MM.1S (cell line): ENCODE results near the gene KLC1.

ENCODE experiments used
- DNase-seq: peaks from one replicate; pipeline ENCODE4 v3.0.0-alpha.2; 2015
- H2AFZ ChIP-seq: fragments of 300-600 bp; sonication (generic); 2 replicates; pipeline ENCODE4 v1.6.0; 2016; ENCODE audit warnings: antibody characterized with exemption, low read length
- H3F3A ChIP-seq: fragments of 300-600 bp; sonication (generic); 2 replicates; pipeline ENCODE4 v1.6.1; 2016; ENCODE audit warnings: mild to moderate bottlenecking, antibody characterized with exemption, low read length, moderate library complexity, mixed read lengths; ENCODE audit not compliant: insufficient read depth
- H3K27ac ChIP-seq: fragments of 300-600 bp; sonication (generic); 2 replicates; pipeline ENCODE4 v1.5.1; 2016; ENCODE audit warnings: mild to moderate bottlenecking, low read length
- H3K27me3 ChIP-seq: fragments of 300-600 bp; sonication (generic); replicated peaks from 2 replicates; pipeline ENCODE4 v1.6.0; 2016; ENCODE audit warnings: low read length; ENCODE audit not compliant: insufficient read depth
- H3K36me3 ChIP-seq: fragments of 300-600 bp; sonication (generic); replicated peaks from 2 replicates; pipeline ENCODE4 v1.6.1; 2016; ENCODE audit warnings: mild to moderate bottlenecking, low read length, mixed read lengths; ENCODE audit not compliant: insufficient read depth
- H3K4me1 ChIP-seq: fragments of 300-600 bp; sonication (generic); 2 replicates; pipeline ENCODE4 v1.6.1; 2016; ENCODE audit warnings: low read length, mixed read lengths
- H3K4me2 ChIP-seq: fragments of 300-600 bp; sonication (generic); 2 replicates; pipeline ENCODE4 v1.6.0; 2016; ENCODE audit warnings: low read depth, low read length
- H3K4me3 ChIP-seq: fragments of 300-600 bp; sonication (generic); 2 replicates; pipeline ENCODE4 v1.5.1; 2016; ENCODE audit warnings: low read length, mixed read lengths
- H3K79me2 ChIP-seq: fragments of 300-600 bp; sonication (generic); 2 replicates; pipeline ENCODE4 v1.6.1; 2016; ENCODE audit warnings: mixed run types, low read length, mixed read lengths
- H3K9ac ChIP-seq: fragments of 300-600 bp; sonication (generic); 2 replicates; pipeline ENCODE4 v1.6.1; 2016; ENCODE audit warnings: low read length, mixed read lengths
- H3K9me2 ChIP-seq: fragments of 300-600 bp; sonication (generic); replicated peaks from 2 replicates; pipeline ENCODE4 v1.6.1; 2016; ENCODE audit warnings: mild to moderate bottlenecking, low read length, mixed read lengths; ENCODE audit not compliant: insufficient read depth
- H3K9me3 ChIP-seq: fragments of 300-600 bp; sonication (generic); replicated peaks from 2 replicates; pipeline ENCODE4 v1.6.1; 2016; ENCODE audit warnings: mild to moderate bottlenecking, low read length, mixed read lengths; ENCODE audit not compliant: insufficient read depth
- H4K20me1 ChIP-seq: fragments of 300-600 bp; sonication (generic); 2 replicates; pipeline ENCODE4 v1.6.1; 2016; ENCODE audit warnings: mild to moderate bottlenecking, low read length, moderate library complexity, mixed read lengths; ENCODE audit not compliant: insufficient read depth
- CTCF ChIP-seq: fragments of 300-600 bp; sonication (generic); IDR thresholded peaks from 2 replicates; pipeline ENCODE4 v1.5.1; 2016; ENCODE audit warnings: antibody characterized with exemption, low read length, mixed read lengths
- EZH2 ChIP-seq: fragments of 300-600 bp; sonication (generic); optimal IDR thresholded peaks from 2 replicates; pipeline ENCODE3; 2017; ENCODE audit warnings: low read depth, mild to moderate bottlenecking, antibody characterized with exemption, low read length, mixed read lengths
- EZH2phosphoT487 ChIP-seq: fragments of 300-600 bp; sonication (generic); IDR thresholded peaks from 2 replicates; pipeline ENCODE4 v1.6.1; 2018; ENCODE audit warnings: antibody characterized with exemption, low read length

Gene KLC1

DNA sequence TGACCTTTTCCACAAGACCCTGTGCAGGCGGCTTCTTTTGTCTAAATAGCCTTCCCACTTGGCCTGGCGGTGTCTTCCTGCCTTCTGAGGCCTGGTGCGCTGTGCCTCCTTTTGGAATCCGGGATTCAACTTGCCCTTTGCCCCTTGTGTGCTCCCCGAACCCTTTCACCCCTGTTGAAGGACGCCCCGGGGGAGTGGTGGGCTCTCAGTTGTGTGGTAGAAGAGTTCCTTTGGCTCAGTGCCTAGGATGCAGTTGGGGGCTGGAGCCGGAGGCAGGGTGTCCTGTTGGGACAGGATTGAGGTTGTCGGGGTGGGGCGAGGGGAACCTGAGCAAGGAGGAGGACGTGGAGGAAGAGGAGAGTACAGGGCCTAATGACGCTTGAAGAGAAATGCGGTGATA, 34.5 kb downstream of the KLC1 start:
- Histone ChIP-seq H4K20me1 (no peaks in the 10 kb centered on the region), H3K36me3 (no peaks in the 10 kb centered on the region), H3K4me3 (no peak overlapping the region), H3K9me3 (no peaks in the 10 kb centered on the region), H3K9ac (no peak overlapping the region), H3K4me2 (no peak overlapping the region), H3F3A (no peaks in the 10 kb centered on the region), H3K27ac (no peak overlapping the region), H3K9me2 (no peaks in the 10 kb centered on the region), H3K27me3 (no peaks in the 10 kb centered on the region), H2AFZ (no peak overlapping the region), H3K4me1 (no peaks in the 10 kb centered on the region), H3K79me2 (peaks cover 13% of the 10 kb centered on the region)
- DNase-seq = no peak
- no peak for TF ChIP-seq EZH2
- no peak for TF ChIP-seq CTCF
- no peak for TF ChIP-seq EZH2phosphoT487

DNA sequence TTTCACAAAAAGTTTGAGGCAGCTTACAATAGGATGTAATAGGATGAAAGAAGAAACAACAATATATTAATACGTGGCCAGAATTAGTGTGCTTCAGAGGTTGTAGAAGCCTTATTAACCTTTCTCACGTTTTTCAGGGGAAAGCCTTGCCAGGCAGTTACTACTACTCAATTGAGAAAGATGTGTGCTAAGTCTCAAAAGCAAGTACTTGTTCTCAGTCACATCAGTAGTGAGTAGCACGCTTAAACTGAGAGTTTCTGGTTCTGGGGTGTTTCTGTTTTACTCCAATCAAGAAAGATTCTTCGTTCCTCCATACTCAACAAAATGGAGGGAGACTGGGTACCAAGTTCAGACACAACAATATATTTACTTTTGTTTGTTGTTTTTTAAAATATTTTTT, 38.7 kb downstream of the KLC1 start:
- Histone ChIP-seq H3K36me3 (no peaks in the 10 kb centered on the region; the same call in 1 of the 2 replicates), H3K9me3 (no peaks in the 10 kb centered on the region), H3K27ac (no peak overlapping the region), H3K4me3 (no peak overlapping the region), H3K4me2 (no peak overlapping the region), H2AFZ (no peak overlapping the region), H3K79me2 (peaks cover 3% of the 10 kb centered on the region), H3K27me3 (no peaks in the 10 kb centered on the region), H3K4me1 (no peaks in the 10 kb centered on the region), H3F3A (no peaks in the 10 kb centered on the region), H3K9me2 (no peaks in the 10 kb centered on the region), H3K9ac (no peak overlapping the region), H4K20me1 (no peaks in the 10 kb centered on the region)
- TF ChIP-seq EZH2 = no peak
- no peak for TF ChIP-seq EZH2phosphoT487
- TF ChIP-seq CTCF = no peak
- no peak for DNase-seq

- Histone ChIP-seq H3K9me2 (no peaks in the 10 kb centered on the region), H3K4me1 (no peaks in the 10 kb centered on the region), H3F3A (no peaks in the 10 kb centered on the region), H2AFZ (no peak overlapping the region), H4K20me1 (no peaks in the 10 kb centered on the region), H3K27me3 (no peaks in the 10 kb centered on the region), H3K79me2 (peaks cover 3% of the 10 kb centered on the region), H3K9me3 (no peaks in the 10 kb centered on the region), H3K27ac (no peak overlapping the region), H3K4me2 (no peak overlapping the region), H3K36me3 (no peaks in the 10 kb centered on the region; the same call in 1 of the 2 replicates), H3K4me3 (no peak overlapping the region), H3K9ac (no peak overlapping the region)
- no peak for TF ChIP-seq CTCF
- TF ChIP-seq EZH2phosphoT487 = no peak
- no peak for TF ChIP-seq EZH2
- no peak for DNase-seq
These were observed 39.1 kb downstream of the KLC1 start for GRCh38 chr14:103668117-103668516.
